NCI-H187 treated with DMSO at 0.1 percent for 48 hours (cell line): ENCODE data around the gene TH.
"Not testable (repeated sequence)": the region's sequence is repeated elsewhere in the genome, so short reads cannot be mapped to it uniquely, and the experiment has no call there.

Source experiments
- DNase-seq: peaks from one replicate; lab custom pipeline; 2025; lab: John Stamatoyannopoulos, UW

Gene TH

GRCh38 chr11:2178055-2178773 is 6.6 kb upstream of the TH start:
- DNase-seq: not testable (repeated sequence)

GRCh38 chr11:2177076-2177475 is 5.5 kb upstream of the TH start:
- no peak for DNase-seq

- no peak for DNase-seq
Observed at GRCh38 chr11:2176389-2176900, 4.8 kb upstream of the TH start.

- DNase-seq: no peak
Observed at GRCh38 chr11:2175659-2176058, 4.0 kb upstream of the TH start.

- DNase-seq: no peak
Observed at GRCh38 chr11:2174361-2174760, 2.7 kb upstream of the TH start.

- no peak for DNase-seq
Observed at GRCh38 chr11:2173761-2174160, 2.1 kb upstream of the TH start.

GRCh38 chr11:2173150-2173693 is 1.6 kb upstream of the TH start:
- no peak for DNase-seq

- DNase-seq: no peak
Observed at GRCh38 chr11:2172676-2173075, 1.1 kb upstream of the TH start.

GRCh38 chr11:2169626-2170570 is 1.7 kb downstream of the TH start:
- DNase-seq: no peak

GRCh38 chr11:2169005-2169378 is 2.6 kb downstream of the TH start:
- DNase-seq: no peak

- no peak for DNase-seq
Observed at GRCh38 chr11:2168286-2169004, 3.2 kb downstream of the TH start.

- DNase-seq: no peak
Observed at GRCh38 chr11:2167141-2168045, 4.2 kb downstream of the TH start.

- no peak for DNase-seq
Observed at GRCh38 chr11:2166091-2166851, 5.3 kb downstream of the TH start.

- DNase-seq: no peak
Observed at GRCh38 chr11:2165571-2165970, 6.0 kb downstream of the TH start.

GRCh38 chr11:2164861-2165555 is 6.6 kb downstream of the TH start:
- DNase-seq: no peak

GRCh38 chr11:2164081-2164480 is 7.5 kb downstream of the TH start:
- DNase-seq: no peak

- no peak for DNase-seq
Observed at GRCh38 chr11:2163428-2163978, 8.1 kb downstream of the TH start.

GRCh38 chr11:2160736-2161259 is 10.8 kb downstream of the TH start, which contains the start of gene INS:
INS (minus strand) TSS chr11:2161209; CDS start chr11:2160971, 238 bp downstream.
- DNase-seq: no peak
